Endothelial cell of umbilical vein (primary cell): ENCODE data around the gene ANKRD45. TPM values are rescaled to one million over a fixed set of nuclear protein-coding genes. Genes with fewer than 3 reads are reported as not detected.
A peak's percentile ranks its signal among the peaks of the same experiment; 100 is the strongest.
"Not testable (repeated sequence)": the region's sequence is repeated elsewhere in the genome, so short reads cannot be mapped to it uniquely, and the experiment has no call there.

Source experiments
- BruUV-seq: library from RNA; stranded (reverse); fragments of 400-500 nt; replicated peaks from 2 replicates; lab custom pipeline; 2021; lab: Mats Ljungman, UMichigan
- CTCF ChIA-PET: fragments of 300-600, 350-600 bp; sonication (Branson Sonifier 250); formaldehyde crosslinking; loops from one replicate; lab custom pipeline; 2021; ENCODE audit warnings: antibody characterized with exemption, inconsistent platforms; lab: Charles Lee
- POLR2A ChIA-PET: fragments of 300-600, 350-600 bp; sonication (Branson Sonifier 250); formaldehyde crosslinking; loops from one replicate; lab custom pipeline; 2021; ENCODE audit warnings: antibody characterized with exemption, inconsistent platforms; lab: Charles Lee
- DNase-seq: peaks from one replicate; pipeline ENCODE4 v3.0.0-alpha.2; 2011; ENCODE audit warnings: low read depth, low spot score
- FAIRE-seq: peaks from 2 replicates; lab custom pipeline; 2011; peaks lifted over from hg19 to GRCh38; lab: Jason Lieb, UNC
- H2AFZ ChIP-seq: 2 replicates; pipeline ENCODE4 v1.6.0; 2012; ENCODE audit warnings: low read depth, low read length, control low read depth, inconsistent platforms
- H3K27ac ChIP-seq: 2 replicates; pipeline ENCODE4 v1.5.1; 2011; ENCODE audit warnings: low read depth, mild to moderate bottlenecking, control low read depth, low read length, moderate library complexity; ENCODE audit not compliant: insufficient read depth
- H3K27me3 ChIP-seq, 2 experiments: 2 replicates each; pipeline versions ENCODE4 v1.6.0 to v1.6.1; 2011; ENCODE audit warnings: low read length in 2 of 2, mixed read lengths in 1 of 2; ENCODE audit not compliant: control insufficient read depth in 2 of 2, insufficient read depth in 2 of 2
- H3K36me3 ChIP-seq, 2 experiments: 2 replicates in 1 of 2; 3 replicates in 1 of 2; pipeline ENCODE4 v1.5.1; 2011; ENCODE audit warnings: low read length in 2 of 2, mild to moderate bottlenecking in 1 of 2, moderate library complexity in 1 of 2; ENCODE audit not compliant: control insufficient read depth in 2 of 2, insufficient read depth in 2 of 2; ENCODE audit errors: extremely low read depth in 1 of 2
- H3K4me1 ChIP-seq: 3 replicates; pipeline ENCODE4 v1.5.1; 2011; ENCODE audit warnings: mild to moderate bottlenecking, low read length; ENCODE audit not compliant: control insufficient read depth, insufficient read depth; ENCODE audit errors: extremely low read depth
- H3K4me2 ChIP-seq: 2 replicates; pipeline ENCODE4 v1.6.1; 2011; ENCODE audit warnings: low read length, control low read depth, mixed read lengths; ENCODE audit not compliant: insufficient read depth
- H3K4me3 ChIP-seq, 3 experiments: fragments of 200-600 bp in 1 of 3; sonication (generic), shearing (Covaris generic) in 1 of 3; replicated peaks in 1 of 3; 2 replicates each; pipeline ENCODE4 v1.5.1; 2011 to 2016; ENCODE audit warnings: control low read depth in 3 of 3, low read length in 3 of 3, mild to moderate bottlenecking in 2 of 3, inconsistent platforms in 1 of 3, low read depth in 1 of 3, moderate library complexity in 1 of 3; ENCODE audit not compliant: insufficient read depth in 1 of 3
- H3K79me2 ChIP-seq: 2 replicates; pipeline ENCODE4 v1.6.0; 2012; ENCODE audit warnings: low read length, inconsistent platforms; ENCODE audit not compliant: control insufficient read depth, insufficient read depth
- H3K9ac ChIP-seq: replicated peaks from 2 replicates; pipeline ENCODE3; 2011; ENCODE audit warnings: low read length, control low read depth; ENCODE audit not compliant: insufficient read depth; ENCODE audit errors: extremely low read depth
- H3K9me1 ChIP-seq: replicated peaks from 3 replicates; pipeline ENCODE4 v1.6.0; 2011; ENCODE audit warnings: mild to moderate bottlenecking, low read length; ENCODE audit not compliant: control insufficient read depth, insufficient read depth; ENCODE audit errors: extremely low read depth
- H3K9me3 ChIP-seq: replicated peaks from 2 replicates; pipeline ENCODE4 v1.5.1; 2012; ENCODE audit warnings: low read length, inconsistent platforms; ENCODE audit not compliant: control insufficient read depth, insufficient read depth
- H4K20me1 ChIP-seq: replicated peaks from 2 replicates; pipeline ENCODE3; 2011; ENCODE audit warnings: mild to moderate bottlenecking, low read length; ENCODE audit not compliant: control insufficient read depth, insufficient read depth; ENCODE audit errors: extremely low read depth
- EZH2 ChIP-seq: IDR thresholded peaks from 2 replicates; pipeline ENCODE4 v1.6.1; 2012; ENCODE audit warnings: borderline replicate concordance, low read depth, mild to moderate bottlenecking, moderate library complexity, low read length, inconsistent platforms; ENCODE audit not compliant: severe bottlenecking
- FOS ChIP-seq: IDR thresholded peaks from 2 replicates; pipeline ENCODE4 v1.6.1; 2011; ENCODE audit warnings: mild to moderate bottlenecking, low read length, moderate library complexity, borderline replicate concordance; ENCODE audit not compliant: insufficient read depth
- GATA2 ChIP-seq: IDR thresholded peaks from 2 replicates; pipeline ENCODE4 v1.7.0; 2011; ENCODE audit warnings: low read depth, mild to moderate bottlenecking, moderate library complexity, mixed read lengths, low read length; ENCODE audit not compliant: insufficient read length, insufficient read depth
- JUN ChIP-seq: IDR thresholded peaks from 2 replicates; pipeline ENCODE4 v1.6.1; 2011; ENCODE audit warnings: borderline replicate concordance, low read depth; ENCODE audit not compliant: insufficient read length, insufficient read depth
- MYC ChIP-seq: IDR thresholded peaks from one replicate; pipeline ENCODE4 v1.6.1; 2011; ENCODE audit warnings: mild to moderate bottlenecking, low read depth, low read length
- POLR2A ChIP-seq: IDR thresholded peaks from 2 replicates; pipeline ENCODE4 v1.6.1; 2012; ENCODE audit warnings: low read depth, mild to moderate bottlenecking, control low read depth, low read length
- POLR2AphosphoS5 ChIP-seq: IDR thresholded peaks from 2 replicates; pipeline ENCODE4 v1.6.1; 2012; ENCODE audit warnings: low read depth, mild to moderate bottlenecking, control low read depth, low read length, moderate library complexity; ENCODE audit not compliant: insufficient read depth
- dilution Hi-C: fragments of 300-500 bp; cut with MboI; formaldehyde crosslinking; loops from one replicate; pipeline ENCODE4 v1.15.0; 2019; ENCODE audit warnings: low sequenced_read_pairs; ENCODE audit not compliant: extremely low pct_ligation_motif_present
- intact Hi-C: fragments of 100-400 bp; cut with micrococcal nuclease; formaldehyde crosslinking; loops from one replicate; pipeline ENCODE4 v1.10.0; 2022
- polyA plus RNA-seq, 4 experiments: library from polyadenylated mRNA; depleted of rRNA in 3 of 4; stranded (reverse) in 3 of 4; unstranded in 1 of 4; fragments of >200 nt; gene quantifications; 2 replicates each; pipeline versions ENCODE4 v1.2.1 to v1.2.3, GENCODE V29; 2011 to 2012; ENCODE audit warnings: missing spikeins in 1 of 4
- total RNA-seq: library from RNA; stranded (reverse); gene quantifications from 2 replicates; pipeline ENCODE4 v1.2.3, GENCODE V29; 2021

The ANKRD45 gene
- total and polyA plus RNA-seq, 2 donors (not counting 3 experiments of a cell fraction or from before 2014, with no cell fraction given), result 0.19 to 0.62 TPM

- H3K9me1 ChIP-seq, H4K20me1 ChIP-seq, H3K27me3 ChIP-seq, H3K9ac ChIP-seq, POLR2A ChIA-PET, H3K36me3 ChIP-seq, DNase-seq, H3K27ac ChIP-seq, FAIRE-seq, CTCF ChIA-PET, H3K79me2 ChIP-seq, H3K4me1 ChIP-seq, BruUV-seq, dilution Hi-C loops, intact Hi-C loops, H3K9me3 ChIP-seq, H3K4me3 ChIP-seq, H3K4me2 ChIP-seq: not testable (repeated sequence)
- H2AFZ ChIP-seq, result peak overlapping the region; percentile 16
Observed at GRCh38 chr1:173642450-173643139, 27.1 kb downstream of the ANKRD45 start.

GRCh38 chr1:173639102-173639501 lies 30.5 kb downstream of the ANKRD45 start:
- ChIA-PET CTCF (no interaction called here), POLR2A (no interaction called here)
- Histone ChIP-seq H3K4me1 (no peaks in the 10 kb centered on the region), H3K36me3 (no peaks in the 10 kb centered on the region), H3K9ac (no peak overlapping the region), H3K9me1 (no peaks in the 10 kb centered on the region), H4K20me1 (no peaks in the 10 kb centered on the region), H3K79me2 (no peaks in the 10 kb centered on the region), H3K27me3 (no peaks in the 10 kb centered on the region), H2AFZ (no peak overlapping the region), H3K4me2 (no peak overlapping the region), H3K4me3 (no peak overlapping the region), H3K9me3 (no peaks in the 10 kb centered on the region), H3K27ac (no peak overlapping the region)
- intact Hi-C loops (no loop called here), dilution Hi-C loops (no loop called here)
- TF ChIP-seq FOS, result no peak
- TF ChIP-seq JUN, result no peak
- TF ChIP-seq EZH2, result no peak
- no peak for TF ChIP-seq GATA2
- TF ChIP-seq POLR2A, result no peak
- TF ChIP-seq MYC, result no peak
- no peak for TF ChIP-seq POLR2AphosphoS5
- no TSS peak for BruUV-seq
- DNase-seq (no peak), FAIRE-seq (no peak)
